Measurements from ENCODE around the gene CCDC63. TPM values are rescaled to one million over a fixed set of nuclear protein-coding genes. Genes with fewer than 3 reads are reported as not detected.

The CCDC63 gene
- total RNA-seq, 1 experiment from 2014 or later: not detected

GRCh38 chr12:110845339-110845682 lies 1.5 kb upstream of the CCDC63 start:
- Histone ChIP-seq H3K27ac (ENCODE audit: low read length) (no peak overlapping the region), H3K9me3 (ENCODE audit: control insufficient read depth, insufficient read depth, low read depth, low read length) (no peaks in the 10 kb centered on the region), H3K4me3 (ENCODE audit: low read depth in 2 of 2, low read length in 2 of 2) (no peak overlapping the region), H3K4me1 (ENCODE audit: control insufficient read depth, insufficient read depth, low read length) (peaks cover 5% of the 10 kb centered on the region; the same call in 1 of the 2 replicates), H3K27me3 (ENCODE audit: control insufficient read depth, insufficient read depth, low read length) (no peaks in the 10 kb centered on the region), H3K36me3 (ENCODE audit: control insufficient read depth, insufficient read depth, low read length) (no peaks in the 10 kb centered on the region)
- BruUV-seq (replicated peaks): no TSS peak
- CTCF ChIA-PET: interaction anchor here (0.9 kb wide), 1 partner anchor 18 kb away, joined by 5 read pairs; no protein-coding TSS in a partner anchor
- intact Hi-C loops (cut with micrococcal nuclease; ENCODE audit: unreplicated experiment): no loop called here
- in situ Hi-C loops (cut with HindIII; ENCODE audit: low pct_unique_long_range_greater_than_20kb, low sequenced_read_pairs): no loop called here
- TF ChIP-seq CTCF (IDR thresholded peaks at IDR 0.05): no peak
- TF ChIP-seq TCF7L2 (IDR thresholded peaks at IDR 0.05; ENCODE audit: low read depth, low read length): no peak
- TF ChIP-seq REST (IDR thresholded peaks at IDR 0.05; ENCODE audit: insufficient read depth in 1 of 2, low read depth in 2 of 2, low read length in 1 of 2): no peak
- TF ChIP-seq SIN3A (IDR thresholded peaks at IDR 0.05; ENCODE audit: borderline replicate concordance, insufficient read depth, low read depth, low read length): no peak
- no peak for TF ChIP-seq POLR2AphosphoS5 (IDR thresholded peaks at IDR 0.05; ENCODE audit: low read depth, low read length)
- ATAC-seq: no peak
- POLR2A ChIA-PET: no interaction called here
- DNase-seq (ENCODE audit: low read depth, low spot score): no peak

GRCh38 chr12:110848314-110848923 lies 1.6 kb downstream of the CCDC63 start:
- H3K9me3 ChIP-seq (ENCODE audit: control insufficient read depth, insufficient read depth, low read depth, low read length): no peaks in the 10 kb centered on the region
- ChIA-PET CTCF (no interaction called here), POLR2A (interaction anchor here (0.6 kb wide), 2 partner anchors 17 to 135 kb away, joined by 3 to 6 read pairs; no protein-coding TSS in a partner anchor)
- TF ChIP-seq REST (IDR thresholded peaks at IDR 0.05; ENCODE audit: insufficient read depth in 1 of 2, low read depth in 2 of 2, low read length in 1 of 2): no peak
- TF ChIP-seq CTCF (IDR thresholded peaks at IDR 0.05): no peak
- TF ChIP-seq POLR2AphosphoS5 (IDR thresholded peaks at IDR 0.05; ENCODE audit: low read depth, low read length): no peak
- no peak for TF ChIP-seq TCF7L2 (IDR thresholded peaks at IDR 0.05; ENCODE audit: low read depth, low read length)
- no peak for TF ChIP-seq SIN3A (IDR thresholded peaks at IDR 0.05; ENCODE audit: borderline replicate concordance, insufficient read depth, low read depth, low read length)
- no peaks in the 10 kb centered on the region for H3K36me3 ChIP-seq (ENCODE audit: control insufficient read depth, insufficient read depth, low read length)
- no TSS peak for BruUV-seq (replicated peaks)
- H3K27ac ChIP-seq (ENCODE audit: low read length): no peak overlapping the region
- intact Hi-C loops (cut with micrococcal nuclease; ENCODE audit: unreplicated experiment) (no loop called here), in situ Hi-C loops (cut with HindIII; ENCODE audit: low pct_unique_long_range_greater_than_20kb, low sequenced_read_pairs) (no loop called here)
- DNase-seq (ENCODE audit: low read depth, low spot score): no peak
- H3K27me3 ChIP-seq (ENCODE audit: control insufficient read depth, insufficient read depth, low read length): no peaks in the 10 kb centered on the region
- no peak overlapping the region for H3K4me3 ChIP-seq (ENCODE audit: low read depth in 2 of 2, low read length in 2 of 2)
- H3K4me1 ChIP-seq (ENCODE audit: control insufficient read depth, insufficient read depth, low read length): peaks cover 5% of the 10 kb centered on the region; the same call in 1 of the 2 replicates
- ATAC-seq: no peak

All from Panc1 (cell line).